HCT116 (cell line): Measurements from ENCODE around the gene ATP13A4. TPM values are rescaled to one million over a fixed set of nuclear protein-coding genes. Genes with fewer than 3 reads are reported as not detected.

Experiments
- ATAC-seq: fragments of 200-7000 bp; cut with Tn5 transposase; 2 replicates; pipeline ENCODE4 v1.9.1; 2020; ENCODE audit warnings: mild to moderate bottlenecking, moderate library complexity
- BruUV-seq: library from RNA; stranded (reverse); fragments of 400-500 nt; replicated peaks from 2 replicates; lab custom pipeline; 2021; lab: Mats Ljungman, UMichigan
- CTCF ChIA-PET: fragments of 300-600 bp; sonication (Branson Sonifier 250); formaldehyde crosslinking; loops from one replicate; lab custom pipeline; 2021; ENCODE audit warnings: antibody characterized with exemption; lab: Charles Lee
- POLR2A ChIA-PET: fragments of 300-600, 350-600 bp; sonication (Branson Sonifier 250); formaldehyde crosslinking; loops from one replicate; lab custom pipeline; 2021; ENCODE audit warnings: antibody characterized with exemption; lab: Charles Lee
- RAD21 ChIA-PET, 2 experiments: fragments of 300-600 bp; sonication (Branson Sonifier 250); formaldehyde crosslinking; loops; one replicate each; lab custom pipeline; 2023; ENCODE audit warnings: low total read pairs in 2 of 2; ENCODE audit not compliant: uncharacterized antibody in 2 of 2, unreplicated experiment in 2 of 2, low non-redundant PET in 1 of 2; lab: Charles Lee
- DNase-seq: peaks from one replicate; pipeline ENCODE4 v3.0.0-alpha.2; 2010; ENCODE audit warnings: low read depth, low spot score
- H2AFZ ChIP-seq: fragments of 200-600 bp; shearing (Covaris generic), sonication (generic); 2 replicates; pipeline ENCODE4 v1.6.1; 2017; ENCODE audit warnings: low read depth, mixed run types, mixed read lengths, antibody characterized with exemption, low read length; ENCODE audit not compliant: poor library complexity, severe bottlenecking
- H3K27ac ChIP-seq: 2 replicates; pipeline ENCODE4 v1.5.1; 2012; ENCODE audit warnings: low read depth, low read length
- H3K27me3 ChIP-seq: fragments of 200-600 bp; sonication (generic); 2 replicates; pipeline ENCODE4 v1.6.1; 2016; ENCODE audit warnings: mixed run types, low read length, mixed read lengths; ENCODE audit not compliant: insufficient read depth
- H3K36me3 ChIP-seq, 2 experiments: fragments of 200-500 bp in 1 of 2; fragments of 200-600 bp in 1 of 2; sonication (Bioruptor generic) in 1 of 2; sonication (generic) in 1 of 2; 2 replicates each; pipeline versions ENCODE4 v1.5.1 to v1.6.1; 2014 to 2016; ENCODE audit warnings: low read length in 2 of 2, inconsistent platforms in 1 of 2, mixed read lengths in 1 of 2, mixed run types in 1 of 2; ENCODE audit not compliant: insufficient read depth in 2 of 2, control insufficient read depth in 1 of 2
- H3K4me1 ChIP-seq, 2 experiments: fragments of 200-600 bp in 1 of 2; sonication (generic) in 1 of 2; 2 replicates each; pipeline versions ENCODE4 v1.5.1 to v1.6.1; 2012 to 2017; ENCODE audit warnings: low read length in 2 of 2, inconsistent platforms in 1 of 2, mild to moderate bottlenecking in 1 of 2, mixed read lengths in 1 of 2, mixed run types in 1 of 2, moderate library complexity in 1 of 2; ENCODE audit not compliant: insufficient read depth in 2 of 2, control insufficient read depth in 1 of 2
- H3K4me2 ChIP-seq: fragments of 200-600 bp; sonication (generic); 2 replicates; pipeline ENCODE4 v1.6.1; 2017; ENCODE audit warnings: mixed run types, low read length, mixed read lengths
- H3K4me3 ChIP-seq, 2 experiments: fragments of 200-600 bp in 1 of 2; sonication (generic) in 1 of 2; replicated peaks in 1 of 2; 2 replicates each; pipeline ENCODE4 v1.5.1; 2011 to 2016; ENCODE audit warnings: low read length in 2 of 2, control low read depth in 1 of 2, low read depth in 1 of 2, mild to moderate bottlenecking in 1 of 2, mixed read lengths in 1 of 2, mixed run types in 1 of 2
- H3K79me2 ChIP-seq: fragments of 200-600 bp; sonication (generic); 2 replicates; pipeline ENCODE4 v1.6.1; 2017; ENCODE audit warnings: mild to moderate bottlenecking, mixed run types, low read length, moderate library complexity, mixed read lengths; ENCODE audit not compliant: insufficient read depth
- H3K9ac ChIP-seq: fragments of 200-600 bp; sonication (generic); 2 replicates; pipeline ENCODE4 v1.6.1; 2016; ENCODE audit warnings: low read length, mixed read lengths
- H3K9me2 ChIP-seq: fragments of 200-600 bp; sonication (generic), shearing (Covaris generic); 2 replicates; pipeline ENCODE4 v1.6.1; 2017; ENCODE audit warnings: mixed run types, mild to moderate bottlenecking, moderate library complexity; ENCODE audit not compliant: insufficient read depth
- H3K9me3 ChIP-seq, 2 experiments: fragments of 200-500 bp in 1 of 2; fragments of 200-600 bp in 1 of 2; sonication (Bioruptor generic) in 1 of 2; sonication (generic) in 1 of 2; 2 replicates each; pipeline ENCODE4 v1.6.1; 2014 to 2017; ENCODE audit warnings: low read length in 2 of 2, mixed read lengths in 2 of 2, inconsistent platforms in 1 of 2, low read depth in 1 of 2, mild to moderate bottlenecking in 1 of 2, mixed run types in 1 of 2, moderate library complexity in 1 of 2; ENCODE audit not compliant: control insufficient read depth in 1 of 2, insufficient read depth in 1 of 2
- H4K20me1 ChIP-seq: fragments of 200-600 bp; sonication (generic), shearing (Covaris generic); 2 replicates; pipeline ENCODE4 v1.6.1; 2017; ENCODE audit warnings: mixed run types, mild to moderate bottlenecking, moderate library complexity; ENCODE audit not compliant: insufficient read depth
- RAD21 ChIP-seq: IDR thresholded peaks from 2 replicates; pipeline ENCODE4 v1.6.1; 2012; ENCODE audit warnings: low read depth, mild to moderate bottlenecking
- TCF7L2 ChIP-seq: IDR thresholded peaks from 2 replicates; pipeline ENCODE4 v1.7.0; 2011; ENCODE audit warnings: borderline replicate concordance, inconsistent platforms; ENCODE audit not compliant: insufficient read depth, insufficient read length; ENCODE audit errors: extremely low read depth
- intact Hi-C: fragments of 100-400 bp; cut with micrococcal nuclease; formaldehyde crosslinking; loops from 2 replicates; pipeline ENCODE4 v1.10.0; 2022
- total RNA-seq: library from RNA; stranded (reverse); gene quantifications from one replicate; pipeline ENCODE4 v1.2.1, GENCODE V29; 2021; ENCODE audit not compliant: unreplicated experiment
- TF ChIP-seq, protein P1 (sequence below), 3 experiments: fragments of 200-600 bp in 1 of 3; sonication (generic) in 1 of 3; IDR thresholded peaks in 2 of 3; conservative IDR thresholded peaks in 1 of 3; 2 replicates each; pipeline ENCODE4 v1.5.1; 2012 to 2017; ENCODE audit warnings: low read depth in 2 of 3, low read length in 2 of 3, antibody characterized with exemption in 1 of 3, borderline replicate concordance in 1 of 3, control low read depth in 1 of 3, mild to moderate bottlenecking in 1 of 3, mixed read lengths in 1 of 3, mixed run types in 1 of 3, moderate library complexity in 1 of 3; ENCODE audit not compliant: insufficient read depth in 1 of 3
- TF ChIP-seq, protein P2 (sequence below): IDR thresholded peaks from 2 replicates; pipeline ENCODE4 v1.6.1; 2012; ENCODE audit warnings: low read depth

The ATP13A4 gene
- total RNA-seq, 1 experiment from 2014 or later = 0.15 TPM

DNA sequence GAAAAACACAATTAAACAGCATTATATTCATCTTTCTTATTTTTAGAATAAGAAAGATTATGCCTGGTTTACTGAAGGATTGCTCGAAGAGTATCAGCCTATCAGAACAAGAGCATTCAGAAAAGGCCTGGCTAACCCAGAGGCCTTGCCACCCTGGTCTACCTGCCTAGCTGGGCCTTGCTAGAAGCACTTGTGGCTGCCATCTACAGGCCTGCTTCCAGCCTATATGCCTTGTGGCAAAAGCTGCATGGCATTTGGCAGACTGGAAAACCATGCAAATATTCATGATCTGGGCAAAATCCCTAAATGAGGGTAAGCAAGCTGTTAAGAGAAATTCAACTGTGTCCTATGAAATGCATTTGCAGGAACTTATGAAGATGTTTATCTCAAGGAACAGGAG lies 9.3 kb upstream of the ATP13A4 start:
- H3K9me2 ChIP-seq = no peaks in the 10 kb centered on the region
- H3K4me3 ChIP-seq = no peak overlapping the region
- POLR2A ChIA-PET = no interaction called here
- H3K27me3 ChIP-seq = peaks cover 13% of the 10 kb centered on the region; the same call in 1 of the 2 replicates
- H4K20me1 ChIP-seq = no peaks in the 10 kb centered on the region
- RAD21 ChIA-PET = interaction anchor here in 1 of 2 experiments (1.0 kb wide), 1 partner anchor 751 kb away, joined by 3 read pairs; no protein-coding TSS in a partner anchor
- no peak overlapping the region for H3K27ac ChIP-seq
- CTCF ChIA-PET = interaction anchor here (1.1 to 1.8 kb wide), 4 partner anchors 9 to 751 kb away, joined by 3 to 16 read pairs (median 4); no protein-coding TSS in a partner anchor
- peak; percentile 49 for TF ChIP-seq RAD21
- TF ChIP-seq, protein P1, sequence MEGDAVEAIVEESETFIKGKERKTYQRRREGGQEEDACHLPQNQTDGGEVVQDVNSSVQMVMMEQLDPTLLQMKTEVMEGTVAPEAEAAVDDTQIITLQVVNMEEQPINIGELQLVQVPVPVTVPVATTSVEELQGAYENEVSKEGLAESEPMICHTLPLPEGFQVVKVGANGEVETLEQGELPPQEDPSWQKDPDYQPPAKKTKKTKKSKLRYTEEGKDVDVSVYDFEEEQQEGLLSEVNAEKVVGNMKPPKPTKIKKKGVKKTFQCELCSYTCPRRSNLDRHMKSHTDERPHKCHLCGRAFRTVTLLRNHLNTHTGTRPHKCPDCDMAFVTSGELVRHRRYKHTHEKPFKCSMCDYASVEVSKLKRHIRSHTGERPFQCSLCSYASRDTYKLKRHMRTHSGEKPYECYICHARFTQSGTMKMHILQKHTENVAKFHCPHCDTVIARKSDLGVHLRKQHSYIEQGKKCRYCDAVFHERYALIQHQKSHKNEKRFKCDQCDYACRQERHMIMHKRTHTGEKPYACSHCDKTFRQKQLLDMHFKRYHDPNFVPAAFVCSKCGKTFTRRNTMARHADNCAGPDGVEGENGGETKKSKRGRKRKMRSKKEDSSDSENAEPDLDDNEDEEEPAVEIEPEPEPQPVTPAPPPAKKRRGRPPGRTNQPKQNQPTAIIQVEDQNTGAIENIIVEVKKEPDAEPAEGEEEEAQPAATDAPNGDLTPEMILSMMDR (IDR thresholded peaks at IDR 0.05 in 2 of 3, conservative IDR thresholded peaks at IDR 0.05 in 1 of 3; ENCODE audit: borderline replicate concordance in 1 of 3, insufficient read depth in 1 of 3, low read depth in 2 of 3, low read length in 2 of 3) = peak; percentile 35 to 58 (median 52); a peak in 5 of 6 replicates
- TF ChIP-seq, protein P2, sequence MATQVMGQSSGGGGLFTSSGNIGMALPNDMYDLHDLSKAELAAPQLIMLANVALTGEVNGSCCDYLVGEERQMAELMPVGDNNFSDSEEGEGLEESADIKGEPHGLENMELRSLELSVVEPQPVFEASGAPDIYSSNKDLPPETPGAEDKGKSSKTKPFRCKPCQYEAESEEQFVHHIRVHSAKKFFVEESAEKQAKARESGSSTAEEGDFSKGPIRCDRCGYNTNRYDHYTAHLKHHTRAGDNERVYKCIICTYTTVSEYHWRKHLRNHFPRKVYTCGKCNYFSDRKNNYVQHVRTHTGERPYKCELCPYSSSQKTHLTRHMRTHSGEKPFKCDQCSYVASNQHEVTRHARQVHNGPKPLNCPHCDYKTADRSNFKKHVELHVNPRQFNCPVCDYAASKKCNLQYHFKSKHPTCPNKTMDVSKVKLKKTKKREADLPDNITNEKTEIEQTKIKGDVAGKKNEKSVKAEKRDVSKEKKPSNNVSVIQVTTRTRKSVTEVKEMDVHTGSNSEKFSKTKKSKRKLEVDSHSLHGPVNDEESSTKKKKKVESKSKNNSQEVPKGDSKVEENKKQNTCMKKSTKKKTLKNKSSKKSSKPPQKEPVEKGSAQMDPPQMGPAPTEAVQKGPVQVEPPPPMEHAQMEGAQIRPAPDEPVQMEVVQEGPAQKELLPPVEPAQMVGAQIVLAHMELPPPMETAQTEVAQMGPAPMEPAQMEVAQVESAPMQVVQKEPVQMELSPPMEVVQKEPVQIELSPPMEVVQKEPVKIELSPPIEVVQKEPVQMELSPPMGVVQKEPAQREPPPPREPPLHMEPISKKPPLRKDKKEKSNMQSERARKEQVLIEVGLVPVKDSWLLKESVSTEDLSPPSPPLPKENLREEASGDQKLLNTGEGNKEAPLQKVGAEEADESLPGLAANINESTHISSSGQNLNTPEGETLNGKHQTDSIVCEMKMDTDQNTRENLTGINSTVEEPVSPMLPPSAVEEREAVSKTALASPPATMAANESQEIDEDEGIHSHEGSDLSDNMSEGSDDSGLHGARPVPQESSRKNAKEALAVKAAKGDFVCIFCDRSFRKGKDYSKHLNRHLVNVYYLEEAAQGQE = no peak
- no peak for TF ChIP-seq TCF7L2
- H3K36me3 ChIP-seq = no peaks in the 10 kb centered on the region
- ATAC-seq (peak; percentile 95), DNase-seq (peak; percentile 27)
- intact Hi-C loops = no loop called here
- no peaks in the 10 kb centered on the region for H3K9me3 ChIP-seq
- H3K79me2 ChIP-seq = no peaks in the 10 kb centered on the region
- no peak overlapping the region for H3K9ac ChIP-seq
- no peak overlapping the region for H2AFZ ChIP-seq
- no TSS peak for BruUV-seq
- H3K4me1 ChIP-seq = no peaks in the 10 kb centered on the region
- H3K4me2 ChIP-seq = no peak overlapping the region
